ENCODE data around the gene BMPR1B.
"Not testable (repeated sequence)": the region's sequence is repeated elsewhere in the genome, so short reads cannot be mapped to it uniquely, and the experiment has no call there.

BMPR1B gene

GRCh38 chr4:94828882-94829281, 71.1 kb downstream of the BMPR1B start:
- DNase-seq (ENCODE audit: low read depth, low spot score) = peak; percentile 34
- peak overlapping the region; percentile 42 for H3K27ac ChIP-seq

- no peak overlapping the region for H3K27ac ChIP-seq
- DNase-seq (ENCODE audit: low read depth, low spot score) = no peak
Measured at GRCh38 chr4:94831607-94832006, 73.9 kb downstream of the BMPR1B start.

DNA sequence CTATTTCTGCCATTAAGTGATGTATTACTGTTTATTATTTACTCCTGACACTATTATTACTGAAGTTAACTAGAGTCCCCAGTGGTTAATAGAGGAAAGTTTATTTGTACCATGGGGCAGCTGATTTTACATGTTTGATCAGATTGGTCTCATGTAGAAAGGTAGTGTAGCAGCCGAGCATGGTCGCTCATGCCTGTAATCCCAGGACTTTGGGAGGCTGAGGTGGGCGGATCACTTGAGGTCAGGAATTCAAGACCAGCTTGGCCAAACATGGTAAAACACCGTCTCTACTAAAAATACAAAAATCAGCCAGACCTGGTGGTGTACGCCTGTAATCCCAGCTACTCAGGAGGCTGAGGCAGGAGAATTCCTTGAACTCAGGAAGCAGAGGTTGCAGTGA, 74.6 kb downstream of the BMPR1B start:
- not testable (repeated sequence) for DNase-seq (ENCODE audit: low read depth, low spot score); H3K27ac ChIP-seq

- no peak overlapping the region for H3K27ac ChIP-seq
- DNase-seq (ENCODE audit: low read depth, low spot score) = no peak
Measured at GRCh38 chr4:94833394-94833793, 75.6 kb downstream of the BMPR1B start.

GRCh38 chr4:94834501-94834900, 76.7 kb downstream of the BMPR1B start:
- DNase-seq (ENCODE audit: low read depth, low spot score) = no peak

GRCh38 chr4:94841166-94841863, 83.6 kb downstream of the BMPR1B start:
- not testable (repeated sequence) for H3K27ac ChIP-seq; DNase-seq (ENCODE audit: low read depth, low spot score)

More at GRCh38 chr4:94834501-94834900, 76.7 kb downstream of the BMPR1B start:
- H3K27ac ChIP-seq = no peak overlapping the region

GRCh38 chr4:94841864-94842221, 84.1 kb downstream of the BMPR1B start:
- DNase-seq (ENCODE audit: low read depth, low spot score) = no peak
- no peak overlapping the region for H3K27ac ChIP-seq

DNA sequence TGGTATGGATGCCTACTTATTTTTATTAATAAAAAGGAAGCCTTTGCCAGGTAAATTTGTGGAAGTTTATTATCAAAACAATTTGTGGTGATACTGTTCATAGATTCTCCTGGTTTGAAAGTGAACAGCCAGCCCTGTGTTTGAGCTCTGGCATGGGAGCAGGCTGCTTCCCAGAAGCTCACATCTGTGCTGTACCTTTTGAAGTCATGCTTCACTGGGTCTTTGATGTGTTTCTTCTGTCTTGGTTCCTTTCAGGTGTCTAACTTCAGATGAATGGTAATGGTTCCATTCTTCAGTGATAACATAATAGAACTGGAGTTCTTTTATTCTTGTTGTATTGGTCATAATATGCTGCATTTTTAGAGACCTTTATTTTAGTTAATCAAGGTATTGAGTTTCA, 85.5 kb downstream of the BMPR1B start:
- DNase-seq (ENCODE audit: low read depth, low spot score) = no peak
- no peak overlapping the region for H3K27ac ChIP-seq

DNA sequence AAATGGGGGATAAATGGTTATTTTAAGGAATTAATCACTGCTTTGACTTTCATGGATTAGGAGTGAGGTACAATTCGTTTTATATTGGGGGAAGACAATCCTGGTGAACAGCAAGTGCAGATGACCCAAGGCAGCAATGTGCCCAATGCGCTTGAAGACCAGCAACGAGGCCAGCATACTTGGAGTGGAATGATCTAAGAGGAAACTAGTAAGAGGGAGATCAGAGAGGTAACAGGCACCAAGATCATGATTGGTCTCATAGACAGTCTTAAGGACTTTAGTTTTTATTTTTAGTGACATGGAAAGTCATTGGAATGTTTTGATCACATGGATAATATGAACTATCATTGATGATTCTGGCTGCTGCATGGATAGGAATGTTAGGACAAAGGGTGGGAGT, 90.6 kb downstream of the BMPR1B start:
- H3K27ac ChIP-seq = no peak overlapping the region
- DNase-seq (ENCODE audit: low read depth, low spot score) = no peak

- no peak overlapping the region for H3K27ac ChIP-seq
- DNase-seq (ENCODE audit: low read depth, low spot score) = no peak
Measured at GRCh38 chr4:94849901-94850300, 92.1 kb downstream of the BMPR1B start.

DNA sequence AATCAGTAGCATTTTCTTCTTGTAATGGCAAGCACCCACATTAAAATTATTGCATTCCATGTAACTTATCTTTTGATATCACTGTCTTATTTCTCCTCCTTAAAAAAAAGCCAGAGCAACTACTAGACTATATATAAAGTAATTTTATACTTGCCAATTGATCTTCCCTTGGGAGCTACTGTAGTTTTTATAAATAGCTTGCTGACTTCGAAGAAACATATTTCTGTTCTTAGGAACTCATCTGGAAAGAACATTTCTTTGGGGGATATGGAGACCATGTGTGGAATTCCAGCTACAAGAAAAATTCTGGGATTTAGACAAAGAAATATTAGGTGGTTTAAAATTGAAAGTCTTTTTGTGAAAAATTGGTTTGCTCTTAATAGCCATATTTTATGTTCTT, 94.9 kb downstream of the BMPR1B start:
- no peak overlapping the region for H3K27ac ChIP-seq
- no peak for DNase-seq (ENCODE audit: low read depth, low spot score)

- H3K27ac ChIP-seq = no peak overlapping the region
- no peak for DNase-seq (ENCODE audit: low read depth, low spot score)
Measured at GRCh38 chr4:94856030-94856429, 98.3 kb downstream of the BMPR1B start.

- no peak for DNase-seq (ENCODE audit: low read depth, low spot score)
- no peak overlapping the region for H3K27ac ChIP-seq
Measured at GRCh38 chr4:94870146-94870545, 112.4 kb downstream of the BMPR1B start.

- DNase-seq (ENCODE audit: low read depth, low spot score) = no peak
- no peak overlapping the region for H3K27ac ChIP-seq
Measured at GRCh38 chr4:94871644-94872305, 114.0 kb downstream of the BMPR1B start.

DNA sequence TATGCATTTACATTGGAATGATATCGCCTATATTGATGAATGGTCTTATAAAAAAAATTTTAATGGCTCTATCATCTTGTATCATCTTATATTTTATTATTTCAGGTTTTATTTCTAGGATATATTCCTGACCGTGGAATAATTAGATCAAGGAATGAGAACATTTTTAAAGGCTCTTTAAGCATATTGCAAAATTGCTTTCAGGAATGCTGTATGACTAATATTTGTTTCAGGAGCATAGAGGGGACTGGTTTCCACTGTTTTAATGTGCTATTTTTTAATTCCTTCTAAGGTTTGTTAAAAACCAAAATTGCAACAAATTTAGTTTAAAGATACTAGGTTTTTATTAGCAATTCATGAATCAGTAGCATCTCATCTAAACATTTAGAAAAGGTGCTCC, 120.2 kb downstream of the BMPR1B start:
- no peak for DNase-seq (ENCODE audit: low read depth, low spot score)
- H3K27ac ChIP-seq = peak overlapping the region; percentile 56

- no peak overlapping the region for H3K27ac ChIP-seq
- DNase-seq (ENCODE audit: low read depth, low spot score) = no peak
Measured at GRCh38 chr4:94880956-94881355, 123.2 kb downstream of the BMPR1B start.

DNA sequence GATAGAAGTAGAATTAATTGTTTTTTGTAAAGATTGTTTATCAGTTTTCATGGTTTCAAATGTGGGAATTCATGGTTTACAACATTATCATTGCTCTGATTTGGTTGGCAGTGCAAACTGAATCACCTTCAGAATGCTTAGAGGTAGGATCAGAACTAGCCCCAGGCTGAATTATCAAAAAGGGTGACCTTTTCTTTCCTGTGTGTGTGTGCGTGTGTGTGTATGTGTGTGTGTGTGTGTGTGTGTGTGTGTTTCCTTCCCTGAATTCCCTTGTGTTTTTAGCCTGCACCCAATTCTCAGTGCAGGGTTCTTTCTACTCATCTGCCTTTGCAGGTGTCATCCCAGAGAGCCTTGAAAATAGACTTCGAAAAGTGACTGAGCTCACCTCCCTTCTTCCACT, 125.0 kb downstream of the BMPR1B start:
- no peak overlapping the region for H3K27ac ChIP-seq
- no peak for DNase-seq (ENCODE audit: low read depth, low spot score)

- DNase-seq (ENCODE audit: low read depth, low spot score) = no peak
- no peak overlapping the region for H3K27ac ChIP-seq
Measured at GRCh38 chr4:94887027-94887426, 129.3 kb downstream of the BMPR1B start.

- DNase-seq (ENCODE audit: low read depth, low spot score) = no peak
- H3K27ac ChIP-seq = no peak overlapping the region
Measured at GRCh38 chr4:94889523-94889922, 131.8 kb downstream of the BMPR1B start.

DNA sequence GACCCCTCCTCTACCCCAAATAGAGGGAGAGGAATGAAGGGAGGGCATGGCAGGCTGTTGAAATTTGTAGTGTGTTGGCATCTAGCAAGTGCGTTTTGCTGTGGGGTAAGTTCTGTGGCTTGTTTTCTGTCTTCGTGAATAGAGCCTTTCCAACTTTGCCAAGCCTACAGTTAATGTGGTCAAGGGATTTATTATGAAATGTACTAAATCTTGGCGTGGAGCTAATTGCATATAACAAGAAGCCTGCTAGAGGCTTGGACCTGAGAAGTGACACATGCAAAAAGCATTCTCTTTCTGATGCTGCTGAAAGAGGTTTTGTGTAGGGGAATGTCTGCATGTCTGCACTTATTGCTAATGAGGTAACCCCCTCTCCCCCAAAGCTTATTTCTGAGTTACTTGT, 132.2 kb downstream of the BMPR1B start:
- no peak overlapping the region for H3K27ac ChIP-seq
- DNase-seq (ENCODE audit: low read depth, low spot score) = no peak

DNA sequence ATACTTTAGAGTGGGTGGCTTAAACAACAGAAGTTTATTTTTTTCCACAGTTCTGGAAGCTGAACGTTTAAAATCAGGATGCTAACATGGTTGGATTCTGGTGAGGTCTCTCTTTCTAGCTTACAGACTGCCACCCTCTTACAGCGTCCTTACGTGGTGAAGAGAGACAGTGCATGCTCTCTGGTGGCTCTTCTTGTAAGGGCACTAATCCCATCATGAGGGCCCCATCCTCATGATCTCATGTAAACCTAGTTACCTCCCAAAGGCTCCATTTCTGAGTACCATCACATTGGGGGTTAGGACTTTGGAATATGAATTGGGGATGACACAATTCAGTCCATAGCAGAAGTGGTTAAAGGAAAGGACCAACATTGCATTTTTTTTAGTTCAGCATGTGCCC, 132.8 kb downstream of the BMPR1B start:
- DNase-seq (ENCODE audit: low read depth, low spot score) = no peak
- no peak overlapping the region for H3K27ac ChIP-seq

- H3K27ac ChIP-seq = no peak overlapping the region
- no peak for DNase-seq (ENCODE audit: low read depth, low spot score)
Measured at GRCh38 chr4:94892051-94892450, 134.3 kb downstream of the BMPR1B start.

Data from epithelial cell of prostate (primary cell).